ENCODE measurements around the gene RNU4-1. TPM values are rescaled to one million over a fixed set of nuclear protein-coding genes. Genes with fewer than 3 reads are reported as not detected.

Gene RNU4-1
- total and polyA plus RNA-seq, 11 donors = 376 to 4,299 (median 1,541) TPM; not detected in 4

DNA sequence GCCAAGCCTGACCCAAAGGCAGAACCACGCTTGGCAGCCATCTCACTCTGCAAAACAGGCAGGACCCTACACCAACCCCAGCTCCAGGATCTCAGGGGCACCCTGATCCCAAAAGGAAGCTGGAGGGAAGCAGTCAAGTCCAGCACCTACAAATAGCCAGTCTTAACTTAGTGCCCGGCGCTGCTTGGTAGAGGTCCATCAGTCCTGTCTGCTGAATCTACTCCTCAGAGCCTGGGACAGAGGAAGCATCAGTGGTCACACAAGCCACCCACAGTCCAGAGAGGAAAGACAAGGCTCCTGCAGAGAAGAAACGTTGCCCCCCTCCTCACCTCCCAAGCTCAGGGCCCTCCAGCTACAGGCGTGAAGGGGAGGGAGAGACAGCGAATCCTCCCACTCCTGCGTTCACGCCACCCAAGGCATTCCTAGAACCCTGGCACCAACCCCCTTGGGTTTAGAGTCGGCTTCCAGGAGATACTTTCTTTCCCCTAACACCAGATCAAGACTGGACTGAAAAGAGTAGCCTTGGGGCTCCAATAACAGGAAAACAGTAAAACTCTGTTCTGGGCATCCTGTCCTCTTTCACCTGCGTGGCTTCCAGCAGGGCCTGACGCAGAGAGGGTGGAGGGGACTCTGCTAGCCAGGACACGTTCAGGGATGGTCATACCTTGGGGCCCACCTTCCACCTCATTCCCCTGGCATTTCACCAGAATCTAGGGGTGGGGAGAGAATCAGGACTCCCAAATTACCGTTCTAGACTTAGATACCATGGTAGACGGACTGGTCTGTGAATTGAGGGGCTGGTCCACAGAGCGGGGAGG is 28.7 kb downstream of the RNU4-1 start:
- Histone ChIP-seq H3K9me3 (no peaks in the 10 kb centered on the region), H3K27ac (peak overlapping the region; percentile 88 to 99 (median 97)), H3K27me3 (no peaks in the 10 kb centered on the region), H3K4me1 (peaks cover 7 to 60% (median 52%) of the 10 kb centered on the region in 12 donors), H3K36me3 (peaks cover 0 to 16% (median 0%) of the 10 kb centered on the region in 9 donors), H3K4me3 (peak overlapping the region; percentile 91 to 100 (median 98))
- ATAC-seq (peak in 3 of 4 donors; percentile 11 to 26 (median 13)), DNase-seq (peak in 1 of 5 donors; percentile 27)
- no peak for TF ChIP-seq POLR2A (IDR thresholded peaks at IDR 0.05)
- TF ChIP-seq, protein P1, sequence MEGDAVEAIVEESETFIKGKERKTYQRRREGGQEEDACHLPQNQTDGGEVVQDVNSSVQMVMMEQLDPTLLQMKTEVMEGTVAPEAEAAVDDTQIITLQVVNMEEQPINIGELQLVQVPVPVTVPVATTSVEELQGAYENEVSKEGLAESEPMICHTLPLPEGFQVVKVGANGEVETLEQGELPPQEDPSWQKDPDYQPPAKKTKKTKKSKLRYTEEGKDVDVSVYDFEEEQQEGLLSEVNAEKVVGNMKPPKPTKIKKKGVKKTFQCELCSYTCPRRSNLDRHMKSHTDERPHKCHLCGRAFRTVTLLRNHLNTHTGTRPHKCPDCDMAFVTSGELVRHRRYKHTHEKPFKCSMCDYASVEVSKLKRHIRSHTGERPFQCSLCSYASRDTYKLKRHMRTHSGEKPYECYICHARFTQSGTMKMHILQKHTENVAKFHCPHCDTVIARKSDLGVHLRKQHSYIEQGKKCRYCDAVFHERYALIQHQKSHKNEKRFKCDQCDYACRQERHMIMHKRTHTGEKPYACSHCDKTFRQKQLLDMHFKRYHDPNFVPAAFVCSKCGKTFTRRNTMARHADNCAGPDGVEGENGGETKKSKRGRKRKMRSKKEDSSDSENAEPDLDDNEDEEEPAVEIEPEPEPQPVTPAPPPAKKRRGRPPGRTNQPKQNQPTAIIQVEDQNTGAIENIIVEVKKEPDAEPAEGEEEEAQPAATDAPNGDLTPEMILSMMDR (IDR thresholded peaks at IDR 0.05) = no peak
- intact Hi-C loops (cut with DNase I) = loop anchor here in 1 of 10 donors (2.0 kb wide), 1 partner anchor 63 kb away; the partner anchor contains the start of gene RPLP0
- WGBS, 4 donors = 21 to 32% (median 28%) methylated on average over 15 of the region's 15 CpGs

DNA sequence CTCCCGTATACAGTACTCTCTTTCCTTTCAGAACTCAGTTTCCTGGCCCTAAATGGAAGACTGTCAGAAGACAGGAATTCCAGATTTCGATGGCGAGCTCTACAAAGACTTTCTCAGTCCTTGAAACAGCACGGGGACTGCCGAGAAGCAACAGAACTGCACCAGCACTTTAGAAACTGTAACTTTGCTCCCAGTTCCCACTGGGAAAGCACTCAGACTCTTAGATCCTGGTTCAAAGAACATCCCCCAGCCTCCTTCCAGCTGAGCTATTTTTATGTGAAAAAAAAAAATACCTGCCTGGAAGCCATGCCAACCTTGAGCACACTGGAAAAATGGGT is 29.3 kb downstream of the RNU4-1 start:
- ATAC-seq = no peak

DNA sequence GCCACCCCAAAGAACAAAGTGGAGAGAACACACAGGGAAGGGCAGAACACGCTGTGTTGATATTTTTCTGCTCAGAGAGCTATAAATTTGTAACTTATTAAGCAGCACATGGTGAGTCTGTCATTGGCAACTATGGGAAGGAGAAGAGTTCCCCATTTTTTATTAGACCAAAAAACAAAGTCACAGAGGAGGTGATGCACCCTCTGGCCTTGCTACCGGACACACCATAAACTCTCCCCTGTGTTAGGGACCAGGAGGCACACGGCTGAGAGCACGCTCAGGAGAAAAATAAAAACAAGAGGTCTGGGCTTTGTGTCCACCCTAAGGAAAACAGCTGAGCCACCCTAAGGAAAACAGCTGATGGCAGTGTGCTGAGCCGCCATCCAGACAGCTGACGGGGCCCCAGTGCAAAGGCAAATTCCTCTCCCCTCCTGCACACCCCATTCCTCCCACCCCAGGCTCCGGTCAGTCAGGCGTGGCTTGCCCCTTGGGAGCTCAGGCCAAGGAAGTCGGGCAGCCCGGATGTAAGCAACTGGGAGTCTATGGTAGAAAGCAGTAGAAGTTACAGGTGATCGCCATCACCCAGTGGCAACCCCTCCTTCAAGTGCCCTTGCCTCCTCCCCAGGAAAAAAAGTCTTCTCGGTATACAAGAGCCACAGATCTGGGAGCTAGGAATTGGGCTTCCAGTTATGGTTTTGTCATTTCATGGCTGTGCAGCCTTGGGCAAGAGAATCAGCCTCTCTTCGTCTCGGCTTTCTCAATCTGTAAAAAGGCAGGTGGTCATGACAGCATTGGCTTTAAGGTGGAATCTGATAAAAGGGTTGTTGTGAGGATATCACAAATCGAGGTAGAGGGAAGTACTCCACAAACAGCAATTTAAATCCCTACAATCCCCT is 29.9 kb downstream of the RNU4-1 start:
- peak; percentile 19 to 50 (median 36) for ATAC-seq
- Histone ChIP-seq H3K9me3 (no peaks in the 10 kb centered on the region), H3K27ac (peak overlapping the region; percentile 88 to 99 (median 97)), H3K4me1 (peaks cover 7 to 71% (median 64%) of the 10 kb centered on the region in 12 donors), H3K4me3 (peak overlapping the region; percentile 91 to 100 (median 98)), H3K36me3 (peaks cover 0 to 16% (median 0%) of the 10 kb centered on the region in 9 donors), H3K27me3 (no peaks in the 10 kb centered on the region)
- peak in 4 of 5 donors; percentile 59 to 69 (median 64) for DNase-seq
- intact Hi-C loops (cut with DNase I) = no loop called here
- no peak for TF ChIP-seq POLR2A (IDR thresholded peaks at IDR 0.05)
- TF ChIP-seq, protein P1 (IDR thresholded peaks at IDR 0.05) = no peak
- 21 to 50% (median 33%) methylated on average over 9 to 15 of the region's 15 CpGs for WGBS, 4 donors

More for the DNA sequence above, 29.3 kb downstream of the RNU4-1 start:
- 12 to 41% (median 16%) methylated on average over 5 of the region's 5 CpGs for WGBS, 4 donors
- Histone ChIP-seq H3K4me3 (peak overlapping the region; percentile 91 to 100 (median 98)), H3K9me3 (no peaks in the 10 kb centered on the region), H3K27ac (peak overlapping the region; percentile 88 to 99 (median 97)), H3K4me1 (peaks cover 7 to 65% (median 57%) of the 10 kb centered on the region in 12 donors), H3K36me3 (peaks cover 0 to 16% (median 0%) of the 10 kb centered on the region in 9 donors), H3K27me3 (no peaks in the 10 kb centered on the region)
- intact Hi-C loops (cut with DNase I) = loop anchor here in 1 of 10 donors (2.0 kb wide), 1 partner anchor 63 kb away; the partner anchor contains the start of gene RPLP0
- no peak for DNase-seq
- TF ChIP-seq POLR2A (IDR thresholded peaks at IDR 0.05) = no peak
- TF ChIP-seq, protein P1 (IDR thresholded peaks at IDR 0.05) = no peak
